ENCODE measurements around the gene FBRSL1.
A peak's percentile ranks its signal among the peaks of the same experiment; 100 is the strongest.

The FBRSL1 gene

DNA sequence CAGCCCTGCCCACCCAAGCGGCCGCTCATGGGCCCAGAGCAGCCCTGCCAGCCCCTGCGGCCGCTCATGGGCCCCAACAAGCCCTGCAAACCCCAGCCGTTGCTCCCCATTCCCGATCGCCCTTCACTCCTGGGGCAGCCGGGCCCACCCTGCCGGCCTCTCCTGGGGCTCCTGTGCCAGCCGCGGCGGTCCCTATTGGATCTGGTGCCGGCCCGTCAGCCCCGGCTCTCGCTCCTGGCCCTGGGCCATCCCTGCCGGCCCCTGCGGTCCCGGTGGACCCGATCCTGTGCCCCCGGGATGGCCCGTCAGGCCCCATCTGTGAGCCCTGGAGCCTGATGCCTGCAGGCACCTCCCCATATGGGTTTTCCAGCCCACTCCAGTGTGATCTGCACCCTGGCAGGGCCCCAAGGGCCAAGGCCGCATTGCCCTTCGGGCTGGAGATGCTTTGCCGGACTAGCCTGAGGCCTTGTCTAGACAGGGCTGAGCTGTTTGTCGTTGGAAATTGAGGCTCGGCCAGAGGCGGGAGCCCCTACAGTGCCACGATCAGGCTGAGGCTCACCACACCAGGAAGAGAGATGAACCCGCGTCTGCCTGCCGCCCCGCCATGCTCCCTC lies 20.3 kb downstream of the FBRSL1 start:
- no peak for DNase-seq (ENCODE audit: low read depth)
- no peak overlapping the region for H3K4me3 ChIP-seq (ENCODE audit: low read depth, low read length)
- in situ Hi-C loops (cut with HindIII; ENCODE audit: low sequenced_read_pairs): no loop called here
- TF ChIP-seq, protein P1, sequence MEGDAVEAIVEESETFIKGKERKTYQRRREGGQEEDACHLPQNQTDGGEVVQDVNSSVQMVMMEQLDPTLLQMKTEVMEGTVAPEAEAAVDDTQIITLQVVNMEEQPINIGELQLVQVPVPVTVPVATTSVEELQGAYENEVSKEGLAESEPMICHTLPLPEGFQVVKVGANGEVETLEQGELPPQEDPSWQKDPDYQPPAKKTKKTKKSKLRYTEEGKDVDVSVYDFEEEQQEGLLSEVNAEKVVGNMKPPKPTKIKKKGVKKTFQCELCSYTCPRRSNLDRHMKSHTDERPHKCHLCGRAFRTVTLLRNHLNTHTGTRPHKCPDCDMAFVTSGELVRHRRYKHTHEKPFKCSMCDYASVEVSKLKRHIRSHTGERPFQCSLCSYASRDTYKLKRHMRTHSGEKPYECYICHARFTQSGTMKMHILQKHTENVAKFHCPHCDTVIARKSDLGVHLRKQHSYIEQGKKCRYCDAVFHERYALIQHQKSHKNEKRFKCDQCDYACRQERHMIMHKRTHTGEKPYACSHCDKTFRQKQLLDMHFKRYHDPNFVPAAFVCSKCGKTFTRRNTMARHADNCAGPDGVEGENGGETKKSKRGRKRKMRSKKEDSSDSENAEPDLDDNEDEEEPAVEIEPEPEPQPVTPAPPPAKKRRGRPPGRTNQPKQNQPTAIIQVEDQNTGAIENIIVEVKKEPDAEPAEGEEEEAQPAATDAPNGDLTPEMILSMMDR (IDR thresholded peaks at IDR 0.05; ENCODE audit: low read depth, low read length, missing control alignments): no peak

DNA sequence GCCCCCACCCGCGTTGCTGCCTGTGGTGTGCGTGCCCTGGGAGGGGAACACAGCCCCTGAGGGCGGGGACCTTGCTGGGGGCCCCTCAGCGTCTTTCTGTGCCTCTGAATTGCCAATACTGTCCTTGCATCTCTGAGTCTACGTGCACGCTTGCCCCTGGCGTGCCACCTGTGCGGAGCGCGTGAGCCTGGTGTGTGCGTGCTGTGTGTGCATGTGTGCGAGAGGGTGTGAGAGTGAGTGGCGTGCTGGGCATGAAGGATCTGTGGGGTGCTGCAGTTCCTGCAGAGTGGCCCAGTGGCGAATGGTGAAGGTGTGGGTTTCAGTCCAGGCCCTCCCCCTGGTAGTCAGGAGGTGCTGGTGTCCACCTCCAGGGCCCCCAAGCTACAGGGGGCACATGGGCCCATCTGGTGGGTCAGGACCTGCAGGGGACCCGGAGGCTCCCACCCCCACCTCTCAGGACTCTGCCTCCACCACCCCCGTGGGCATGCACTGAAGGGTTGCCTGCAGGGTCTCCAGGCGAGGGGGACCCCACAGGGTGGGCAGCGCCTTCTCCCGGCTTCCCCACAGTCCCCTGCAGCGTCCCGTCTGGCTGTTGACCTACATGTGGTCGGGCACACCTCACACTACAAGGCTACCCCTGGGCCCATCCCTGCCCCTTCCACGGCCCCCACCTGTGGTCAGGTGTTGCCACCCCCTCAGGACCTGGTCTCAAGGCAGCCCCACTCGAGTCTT lies 21.0 kb downstream of the FBRSL1 start:
- no peak overlapping the region for H3K4me3 ChIP-seq (ENCODE audit: low read depth, low read length)
- no peak for DNase-seq (ENCODE audit: low read depth)
- in situ Hi-C loops (cut with HindIII; ENCODE audit: low sequenced_read_pairs): no loop called here
- TF ChIP-seq, protein P1 (IDR thresholded peaks at IDR 0.05; ENCODE audit: low read depth, low read length, missing control alignments): no peak

DNA sequence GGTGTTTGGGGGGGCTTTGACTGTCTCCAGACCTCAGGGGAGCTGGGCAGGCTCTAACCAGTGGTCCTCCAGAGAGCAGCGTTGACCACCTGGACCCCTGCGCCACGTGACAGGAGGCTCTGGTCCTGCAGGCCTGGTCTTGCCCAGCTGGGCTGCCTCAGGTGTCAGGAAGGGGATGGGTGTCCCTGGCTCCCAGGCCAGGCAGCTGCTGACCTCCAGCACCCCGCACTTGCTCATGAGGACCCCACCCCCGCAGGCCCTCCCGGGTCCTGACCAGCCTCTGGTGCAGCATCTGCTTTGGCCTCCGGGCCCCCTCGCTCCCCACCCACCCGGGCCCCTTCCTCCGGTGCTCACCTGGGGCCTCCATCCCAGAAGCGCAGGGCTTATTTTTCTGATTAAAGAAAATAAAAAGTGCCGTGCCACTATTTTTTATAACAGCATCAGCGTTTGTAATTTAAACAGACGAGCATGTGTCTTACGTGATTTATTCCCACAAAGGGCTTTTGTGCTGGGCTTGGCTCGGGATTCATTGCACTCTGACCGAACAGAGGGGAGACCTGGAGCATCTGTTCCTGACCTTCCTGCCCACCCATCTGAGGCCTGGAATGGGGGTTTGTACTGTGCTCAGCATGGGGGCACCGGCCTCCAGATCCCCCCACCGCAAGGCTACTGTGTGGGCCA lies 21.7 kb downstream of the FBRSL1 start:
- no peak for DNase-seq (ENCODE audit: low read depth)
- TF ChIP-seq, protein P1 (IDR thresholded peaks at IDR 0.05; ENCODE audit: low read depth, low read length, missing control alignments): no peak
- H3K4me3 ChIP-seq (ENCODE audit: low read depth, low read length): no peak overlapping the region
- in situ Hi-C loops (cut with HindIII; ENCODE audit: low sequenced_read_pairs): no loop called here

DNA sequence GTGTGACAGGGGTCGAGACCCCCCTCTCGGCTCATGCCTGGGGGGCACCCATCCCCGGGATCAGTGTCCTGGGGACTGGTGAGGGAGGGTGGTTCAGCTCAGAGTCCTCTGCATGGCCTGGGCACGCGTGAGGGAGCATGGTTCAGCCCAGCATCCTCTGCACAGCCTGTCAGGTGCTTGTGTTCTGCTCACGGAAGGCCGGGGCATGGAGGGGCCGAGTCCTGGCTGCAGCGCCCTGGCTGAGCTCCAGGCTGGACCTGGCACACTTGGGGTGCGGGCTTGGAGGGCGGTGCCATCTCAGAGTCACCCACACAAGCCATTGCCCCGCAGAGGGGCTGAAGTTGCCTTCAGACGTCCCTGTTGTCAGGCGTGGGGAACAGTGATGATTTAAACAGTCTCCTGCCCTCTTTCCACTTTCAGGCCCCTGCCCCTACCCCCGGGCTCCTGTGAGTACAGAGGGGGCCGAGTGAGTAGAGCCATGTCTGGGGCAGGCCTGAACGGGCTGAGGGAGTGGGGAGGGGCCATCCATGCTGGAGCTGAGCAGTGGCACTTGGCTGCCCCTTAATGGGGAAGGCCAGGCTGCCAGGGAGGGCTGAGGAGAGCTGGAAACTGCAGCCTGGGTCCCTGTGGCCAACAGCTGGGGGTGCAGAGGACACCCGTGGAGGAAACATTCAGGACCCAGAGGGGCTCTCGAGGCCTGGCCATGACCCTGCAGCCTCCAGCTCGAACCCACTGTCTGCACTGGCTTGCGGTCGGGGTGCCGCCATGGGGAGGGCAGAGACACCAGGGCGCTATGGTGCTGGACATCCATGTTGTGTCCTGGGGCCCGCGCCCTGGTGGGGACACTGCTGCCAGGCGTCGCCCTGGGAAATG lies 22.5 kb downstream of the FBRSL1 start:
- in situ Hi-C loops (cut with HindIII; ENCODE audit: low sequenced_read_pairs): no loop called here
- DNase-seq (ENCODE audit: low read depth): no peak
- TF ChIP-seq, protein P1 (IDR thresholded peaks at IDR 0.05; ENCODE audit: low read depth, low read length, missing control alignments): no peak

DNA sequence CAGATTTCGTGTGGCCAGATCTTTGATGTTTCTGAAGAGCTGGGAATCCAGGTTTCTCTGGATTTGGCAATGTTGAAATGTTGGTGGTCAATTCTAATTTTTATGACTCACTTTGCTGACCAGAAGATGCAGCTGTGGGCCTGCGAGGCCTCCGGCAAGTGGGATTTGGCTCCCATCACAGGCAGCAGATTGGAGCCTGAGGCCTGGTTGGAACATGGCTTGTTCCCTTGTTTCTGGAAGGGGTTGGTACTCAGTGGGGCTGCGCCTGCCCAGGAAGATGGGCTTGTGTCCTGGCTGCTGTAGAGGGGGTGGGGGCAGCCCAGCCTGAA lies 23.1 kb downstream of the FBRSL1 start:
- in situ Hi-C loops (cut with HindIII; ENCODE audit: low sequenced_read_pairs): no loop called here
- H3K4me3 ChIP-seq (ENCODE audit: low read depth, low read length): no peak overlapping the region
- TF ChIP-seq, protein P1 (IDR thresholded peaks at IDR 0.05; ENCODE audit: low read depth, low read length, missing control alignments): no peak
- peak; percentile 79 for DNase-seq (ENCODE audit: low read depth)

More for the DNA sequence above, 22.5 kb downstream of the FBRSL1 start:
- no peak overlapping the region for H3K4me3 ChIP-seq (ENCODE audit: low read depth, low read length)

Data from astrocyte of the cerebellum (primary cell).